IPS-18c (cell line): Measurements from ENCODE around the gene MAB21L4.

Source experiments
- H3K4me3 ChIP-seq: 2 replicates; pipeline ENCODE4 v1.7.0; 2013; ENCODE audit warnings: low read depth, mild to moderate bottlenecking, low read length, moderate library complexity; ENCODE audit not compliant: insufficient read depth
- H3K9me3 ChIP-seq: one replicate; pipeline ENCODE4 v1.6.1; 2013; ENCODE audit warnings: mild to moderate bottlenecking, low read length, moderate library complexity; ENCODE audit not compliant: control insufficient read depth, insufficient read depth

The MAB21L4 gene

DNA sequence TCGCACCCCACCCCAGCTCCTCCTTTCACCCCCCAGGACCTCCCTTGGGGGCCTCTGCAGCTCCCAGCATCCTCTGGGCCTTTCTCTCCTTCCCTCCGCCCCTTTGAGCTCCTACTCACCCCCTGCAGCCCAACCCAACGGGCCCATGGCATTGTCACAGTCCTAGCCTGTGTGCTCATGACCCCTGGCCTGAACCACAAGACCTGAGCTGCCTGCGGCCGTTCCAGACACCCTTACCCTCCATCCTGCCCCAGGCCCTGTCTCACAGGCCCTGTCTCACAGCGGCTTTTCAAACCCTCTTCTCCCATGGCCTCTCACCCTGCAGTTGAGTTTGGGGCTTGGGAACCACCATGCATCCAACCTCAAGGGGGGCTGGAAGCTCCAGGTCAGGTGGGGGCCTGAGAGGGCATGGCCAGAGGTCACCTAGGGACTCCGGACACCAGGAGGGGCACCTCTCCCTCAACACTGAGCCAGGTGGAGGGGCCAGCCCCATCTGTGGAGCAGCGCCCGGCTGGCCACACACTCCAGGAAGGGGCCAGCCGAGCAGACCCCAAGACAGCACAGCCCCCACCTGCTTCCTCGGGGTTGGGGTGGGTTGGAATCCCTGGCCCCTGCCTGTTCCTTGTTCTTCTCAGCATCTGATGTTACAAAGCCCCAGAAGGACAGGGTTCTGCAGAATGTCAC, 6.9 kb downstream of the MAB21L4 start:
- no peak overlapping the region for H3K4me3 ChIP-seq

DNA sequence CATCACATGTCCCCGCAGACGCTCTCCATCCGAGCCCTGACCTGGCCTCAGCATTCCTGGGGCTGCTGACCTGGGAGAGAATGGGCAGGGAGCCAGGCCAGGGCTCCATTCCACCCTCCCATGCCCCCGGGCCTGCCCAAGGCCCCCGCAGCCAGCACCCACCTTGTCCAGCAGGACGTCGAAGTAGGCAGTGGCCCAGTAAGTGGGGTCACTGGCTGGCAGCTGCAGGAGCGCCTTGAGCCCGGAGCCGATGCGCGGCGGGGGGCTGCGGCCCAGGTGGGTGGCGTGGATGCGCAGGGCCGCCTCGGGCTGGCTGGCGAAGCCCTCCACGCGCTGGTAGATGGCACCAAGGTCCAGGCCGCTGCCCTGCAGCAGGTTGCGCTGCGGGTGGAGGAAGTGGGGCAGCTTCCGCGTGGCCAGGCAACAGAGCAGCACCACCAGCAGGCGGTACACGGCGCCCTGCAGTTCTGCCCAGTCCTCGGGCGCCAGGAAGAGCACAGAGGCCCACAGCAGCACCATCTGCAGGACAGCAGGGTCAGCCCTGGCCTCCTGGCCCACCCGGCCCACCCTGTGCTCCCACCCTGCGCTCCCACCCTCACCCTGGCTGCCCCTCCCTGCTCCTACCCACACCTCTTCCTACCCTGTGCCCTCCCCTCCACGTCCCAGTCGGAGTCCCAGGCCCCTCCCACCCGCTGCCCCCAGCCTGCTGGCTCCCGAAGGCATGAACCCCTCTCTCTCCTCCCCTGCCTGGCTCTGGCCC, 7.6 kb downstream of the MAB21L4 start:
- H3K4me3 ChIP-seq, result no peak overlapping the region
- H3K9me3 ChIP-seq, result no peaks in the 10 kb centered on the region

More for the DNA sequence above, 6.9 kb downstream of the MAB21L4 start:
- no peaks in the 10 kb centered on the region for H3K9me3 ChIP-seq

DNA sequence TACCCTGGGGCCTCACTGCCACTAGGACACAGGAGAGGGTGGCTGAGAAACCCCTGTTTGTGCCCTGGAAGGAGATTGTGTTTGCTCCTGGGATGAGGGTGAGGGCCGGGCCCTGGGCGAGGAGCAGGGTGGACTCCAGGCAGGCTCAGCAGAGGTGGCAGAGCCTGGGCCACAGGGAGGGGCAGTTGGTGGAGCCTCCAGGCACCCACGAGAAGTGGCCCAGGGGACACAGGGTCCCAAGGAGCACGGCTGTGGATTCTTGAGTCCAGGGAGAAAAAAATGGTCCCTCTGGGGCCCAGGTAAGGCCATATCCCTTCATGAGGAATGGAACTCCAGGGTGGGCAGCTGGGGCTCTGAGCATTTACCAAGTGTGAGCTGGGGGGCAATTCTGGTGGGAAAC, 8.3 kb downstream of the MAB21L4 start:
- H3K4me3 ChIP-seq, result no peak overlapping the region
- no peaks in the 10 kb centered on the region for H3K9me3 ChIP-seq

DNA sequence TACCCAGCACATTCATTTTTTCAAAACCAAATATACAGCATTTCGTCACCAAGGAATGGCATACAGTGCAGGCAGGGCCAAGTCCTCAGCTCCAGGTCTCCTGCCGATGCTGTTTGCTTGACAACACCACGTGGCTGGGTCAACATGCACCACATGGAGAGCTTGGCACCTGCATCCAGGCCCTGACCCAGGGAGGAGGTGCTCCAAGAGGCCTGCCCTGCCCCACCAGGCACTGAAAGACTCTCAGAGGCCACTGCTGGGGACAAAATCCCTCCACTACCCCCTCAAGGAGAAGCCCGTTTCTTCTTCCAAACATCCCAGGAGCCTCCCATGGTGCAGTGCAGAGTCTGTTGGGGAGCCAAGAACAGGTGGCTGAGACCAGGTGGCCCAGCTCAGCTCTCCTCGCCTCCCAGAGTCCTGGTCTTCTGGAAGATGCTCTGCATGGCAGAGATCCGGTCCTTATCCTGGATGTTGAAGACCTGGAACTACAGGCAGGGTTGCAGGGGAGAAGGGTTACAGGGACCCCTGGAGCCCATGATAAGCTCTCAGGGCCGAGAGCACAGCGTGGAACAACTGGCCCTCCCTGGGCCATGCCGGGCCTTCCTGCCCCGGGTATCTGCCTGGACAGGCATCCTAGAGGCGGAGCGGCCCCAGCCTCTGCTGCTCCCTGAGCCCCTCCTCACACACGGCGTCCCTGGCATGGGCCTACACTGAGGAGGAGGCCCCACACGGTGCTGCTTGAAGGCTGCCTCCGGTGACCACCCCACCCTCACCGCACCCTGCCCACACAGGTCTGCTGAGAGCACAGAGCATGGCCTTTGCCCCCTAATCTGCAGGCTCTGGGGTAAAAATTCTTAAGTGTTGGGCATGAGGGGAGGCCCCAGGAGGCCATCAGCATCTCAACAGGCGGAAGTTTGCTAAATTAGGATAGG, 9.0 kb downstream of the MAB21L4 start:
- H3K9me3 ChIP-seq, result no peaks in the 10 kb centered on the region
- no peak overlapping the region for H3K4me3 ChIP-seq

DNA sequence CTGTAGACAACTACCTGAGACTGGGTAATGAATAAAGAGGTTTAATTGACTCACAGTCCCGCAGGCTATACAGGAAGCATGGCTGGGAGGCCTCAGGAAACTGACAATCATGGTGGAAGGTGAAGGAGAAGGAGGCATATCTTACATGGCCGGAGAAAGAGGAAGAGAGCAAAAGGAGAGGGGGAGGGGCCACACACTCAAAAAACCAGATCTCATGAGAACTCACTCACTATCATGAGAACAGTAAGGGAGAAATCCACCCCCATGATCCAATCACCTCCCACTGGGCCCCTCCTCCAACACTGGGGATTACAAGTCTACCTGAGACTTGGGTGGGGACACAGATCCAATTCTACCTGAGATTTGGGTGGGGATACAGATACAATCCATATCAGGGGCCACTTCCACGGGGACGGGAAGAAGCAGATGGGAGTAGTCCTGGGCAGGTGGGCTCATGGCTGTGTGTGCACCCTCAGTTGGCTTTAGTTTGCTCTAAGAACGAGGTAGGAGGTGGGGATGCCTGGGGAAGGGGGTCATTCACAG, 9.9 kb downstream of the MAB21L4 start:
- no peaks in the 10 kb centered on the region for H3K9me3 ChIP-seq
- H3K4me3 ChIP-seq, result no peak overlapping the region

DNA sequence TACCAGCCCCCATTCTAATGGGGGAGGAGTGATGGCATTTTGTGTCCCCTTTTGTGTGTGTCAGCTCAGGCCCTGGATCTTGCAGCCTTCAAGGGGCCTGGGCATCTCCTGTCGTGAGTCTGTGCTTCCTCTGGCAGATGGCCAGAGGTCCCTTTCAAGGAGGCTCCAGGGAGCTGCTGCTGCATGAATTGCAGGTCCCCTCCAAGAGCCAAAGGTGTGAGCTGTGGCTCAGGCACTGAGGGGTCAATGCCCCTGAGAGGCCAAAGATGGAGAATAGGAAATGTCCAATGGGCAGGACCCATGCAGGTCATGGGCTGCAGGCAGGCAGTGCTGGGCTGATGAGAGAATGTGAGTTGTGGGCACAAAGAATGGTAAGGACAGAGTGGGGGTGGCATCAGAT, 10.4 kb downstream of the MAB21L4 start:
- H3K9me3 ChIP-seq, result no peaks in the 10 kb centered on the region
- H3K4me3 ChIP-seq, result no peak overlapping the region

DNA sequence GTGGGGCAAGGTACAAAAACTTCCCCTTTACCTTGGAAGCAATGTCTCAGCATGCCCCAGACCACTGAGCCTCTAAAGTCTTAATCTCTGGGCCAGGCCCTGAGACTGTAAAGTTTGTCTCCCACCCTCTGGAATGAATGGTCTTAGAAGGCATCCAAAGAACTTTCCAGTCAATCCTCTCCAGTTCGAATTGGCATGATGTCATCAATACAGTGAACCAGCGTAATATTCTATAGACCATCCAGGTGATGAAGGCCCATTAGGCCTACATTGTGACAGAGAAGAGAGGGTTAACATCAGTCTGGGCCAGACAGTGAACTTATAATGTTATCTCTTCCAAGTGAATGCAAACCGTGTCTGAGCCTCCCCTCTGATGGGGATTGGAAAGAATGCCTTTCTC, 11.2 kb downstream of the MAB21L4 start:
- Histone ChIP-seq H3K4me3 (no peak overlapping the region), H3K9me3 (no peaks in the 10 kb centered on the region)

DNA sequence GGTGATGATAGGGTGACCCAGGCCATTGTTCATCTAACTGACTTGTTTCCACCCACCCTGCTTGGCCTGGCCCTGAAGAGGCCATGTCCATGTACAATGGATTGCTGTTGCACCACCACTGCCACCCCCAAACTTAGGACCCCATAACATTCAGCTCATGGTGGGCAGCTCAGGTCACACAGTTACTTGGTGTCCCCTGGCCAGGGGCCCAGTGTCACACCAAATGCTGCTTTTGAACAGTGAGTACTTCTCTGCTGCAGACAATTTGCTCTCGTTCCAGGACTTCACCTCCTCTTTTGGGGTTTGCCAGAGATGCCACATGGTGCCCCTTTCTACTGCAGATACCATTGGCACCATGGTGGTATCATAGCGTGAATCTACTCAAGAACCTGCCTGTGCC, 11.7 kb downstream of the MAB21L4 start:
- no peak overlapping the region for H3K4me3 ChIP-seq
- H3K9me3 ChIP-seq, result no peaks in the 10 kb centered on the region

DNA sequence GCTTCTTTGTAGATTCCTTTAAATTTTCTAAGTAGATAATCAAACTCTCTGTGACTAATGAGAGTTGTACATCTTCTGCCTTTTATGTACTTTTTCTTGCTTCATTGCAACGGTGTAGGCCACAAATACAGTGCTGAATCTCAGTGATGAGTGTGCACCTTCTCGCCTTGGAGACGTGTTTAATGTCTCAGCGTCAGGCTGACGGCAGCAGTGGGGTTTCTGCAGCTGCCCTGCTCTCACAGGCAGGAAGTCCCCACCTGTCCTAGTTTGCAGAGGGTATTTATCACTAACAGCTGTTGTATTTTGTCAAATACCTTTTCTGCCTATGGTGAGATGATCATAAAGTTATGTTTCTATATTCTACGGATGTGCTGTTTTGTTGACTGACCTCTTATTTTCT, 14.0 kb downstream of the MAB21L4 start:
- Histone ChIP-seq H3K4me3 (no peak overlapping the region), H3K9me3 (no peaks in the 10 kb centered on the region)

DNA sequence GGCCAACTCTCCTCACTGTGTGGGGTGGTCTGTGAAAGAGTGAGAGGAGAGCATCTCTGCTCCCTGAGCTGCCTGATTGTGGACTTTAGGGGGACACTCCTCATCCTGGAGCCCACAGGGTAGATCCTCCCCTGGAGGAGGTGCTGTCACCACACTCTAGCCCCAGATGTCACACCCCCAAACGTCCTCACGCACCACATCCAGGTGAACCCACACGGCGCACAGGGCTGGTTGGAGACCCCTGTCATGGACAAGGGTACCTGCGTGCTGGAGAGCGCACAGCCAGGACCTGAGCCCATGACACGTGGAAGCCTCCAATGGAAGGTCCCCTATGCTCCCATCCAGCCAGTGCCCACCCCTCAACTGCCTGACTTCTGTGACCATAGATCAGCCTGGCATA, 16.9 kb downstream of the MAB21L4 start:
- H3K4me3 ChIP-seq, result no peak overlapping the region
- H3K9me3 ChIP-seq, result no peaks in the 10 kb centered on the region

DNA sequence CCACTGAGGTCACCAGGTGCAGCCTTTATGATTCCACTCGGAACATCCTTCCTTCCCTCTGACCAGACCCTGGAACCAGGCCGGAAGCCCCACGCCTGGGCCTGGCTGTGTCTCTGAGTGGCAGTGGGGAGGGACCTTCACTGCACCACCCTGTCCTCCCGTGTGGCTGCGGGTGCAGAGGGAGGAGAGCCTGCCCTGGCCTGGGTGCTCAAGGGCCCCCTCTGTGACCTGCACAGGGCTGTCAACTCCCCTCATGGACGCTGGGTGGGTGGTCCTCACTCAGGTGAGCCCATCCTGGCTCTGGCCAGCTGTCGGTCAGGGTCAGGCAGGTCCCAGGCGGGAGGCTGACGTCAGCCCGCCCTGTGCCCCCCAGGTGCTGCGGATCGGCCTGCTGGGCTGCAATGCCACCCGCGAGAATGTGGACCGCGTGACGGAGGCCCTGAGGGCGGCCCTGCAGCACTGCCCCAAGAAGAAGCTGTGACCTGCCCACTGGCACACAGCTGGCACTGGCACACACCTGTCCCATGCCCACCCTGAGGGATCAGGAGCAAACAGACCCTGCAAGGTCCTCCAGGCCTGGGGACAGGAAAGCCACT, 17.5 kb downstream of the MAB21L4 start:
- no peak overlapping the region for H3K4me3 ChIP-seq
- no peaks in the 10 kb centered on the region for H3K9me3 ChIP-seq

DNA sequence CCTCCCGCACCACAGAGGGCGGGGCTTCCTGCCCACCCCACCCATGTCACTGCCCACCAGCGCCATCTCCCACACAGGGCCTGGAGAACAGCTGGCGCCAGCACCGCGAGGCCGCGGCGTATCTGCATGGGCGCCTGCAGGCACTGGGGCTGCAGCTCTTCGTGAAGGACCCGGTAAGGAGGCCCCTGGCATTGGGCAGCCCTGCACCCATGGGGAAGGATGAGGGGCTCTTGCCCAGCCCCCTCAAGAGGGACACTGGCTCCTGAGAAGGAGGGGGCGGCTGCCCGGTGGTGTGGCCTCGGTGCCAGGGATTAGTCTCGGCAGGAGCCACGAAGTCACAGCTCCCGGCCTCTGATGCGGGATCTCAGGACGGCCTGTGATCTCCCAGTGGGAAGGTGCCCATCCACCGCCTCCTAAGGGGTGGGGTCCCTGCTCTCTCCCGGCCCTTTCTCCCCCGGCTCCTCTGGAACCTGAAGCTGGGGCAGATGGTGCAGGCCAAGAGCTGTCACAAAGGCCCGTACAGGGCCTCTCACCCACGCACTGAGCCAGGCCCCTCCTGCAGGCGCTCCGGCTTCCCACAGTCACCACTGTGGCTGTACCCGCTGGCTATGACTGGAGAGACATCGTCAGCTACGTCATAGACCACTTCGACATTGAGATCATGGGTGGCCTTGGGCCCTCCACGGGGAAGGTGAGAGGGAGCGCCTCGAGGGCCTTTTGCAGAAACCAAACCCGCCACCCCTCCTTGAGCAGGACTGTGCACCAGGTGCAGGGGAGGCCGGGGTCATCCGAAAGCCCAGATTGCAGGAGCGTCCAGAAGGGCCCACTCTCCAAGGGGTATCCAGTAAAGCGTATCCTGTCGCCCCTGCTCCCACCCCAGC, 18.3 kb downstream of the MAB21L4 start:
- H3K9me3 ChIP-seq, result no peaks in the 10 kb centered on the region
- H3K4me3 ChIP-seq, result no peak overlapping the region

DNA sequence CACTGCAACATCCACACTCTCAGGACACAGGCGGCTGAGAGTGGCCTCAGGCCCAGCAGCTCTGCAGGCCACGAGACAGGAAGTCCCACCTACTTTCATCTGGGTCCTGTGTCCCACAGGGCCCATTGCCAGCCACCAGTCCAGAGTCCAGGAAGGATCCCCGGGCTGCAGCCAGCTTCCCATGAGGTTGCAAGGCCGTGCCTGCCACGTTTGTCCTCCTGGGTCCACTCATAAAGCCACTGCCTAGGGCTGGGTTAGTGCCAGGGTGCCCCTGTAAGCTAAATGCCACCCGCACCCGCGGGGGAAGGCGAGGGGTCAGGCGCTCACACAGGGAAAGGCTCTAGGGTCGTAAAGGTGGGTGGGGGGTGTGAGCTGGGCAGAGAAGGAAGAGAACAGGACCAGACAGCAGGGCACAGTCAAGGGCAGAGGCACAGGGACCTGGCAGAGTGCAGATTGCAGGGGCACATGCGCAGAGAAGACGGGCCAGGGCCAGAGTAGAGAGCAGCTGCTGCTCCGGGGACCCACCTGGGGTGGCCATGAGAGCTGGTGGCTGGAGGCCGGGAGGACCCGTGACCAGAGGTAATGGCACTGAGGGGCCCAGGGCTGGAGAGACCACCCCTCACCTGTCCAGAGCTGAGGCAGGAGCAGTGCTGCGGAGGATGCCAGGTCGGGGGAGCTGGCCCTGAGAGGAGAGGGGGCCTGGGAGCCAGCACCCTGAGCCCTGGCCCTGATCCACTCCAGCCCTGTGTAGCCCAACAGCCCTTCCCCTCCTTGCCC, 19.3 kb downstream of the MAB21L4 start:
- Histone ChIP-seq H3K9me3 (no peaks in the 10 kb centered on the region), H3K4me3 (no peak overlapping the region)

DNA sequence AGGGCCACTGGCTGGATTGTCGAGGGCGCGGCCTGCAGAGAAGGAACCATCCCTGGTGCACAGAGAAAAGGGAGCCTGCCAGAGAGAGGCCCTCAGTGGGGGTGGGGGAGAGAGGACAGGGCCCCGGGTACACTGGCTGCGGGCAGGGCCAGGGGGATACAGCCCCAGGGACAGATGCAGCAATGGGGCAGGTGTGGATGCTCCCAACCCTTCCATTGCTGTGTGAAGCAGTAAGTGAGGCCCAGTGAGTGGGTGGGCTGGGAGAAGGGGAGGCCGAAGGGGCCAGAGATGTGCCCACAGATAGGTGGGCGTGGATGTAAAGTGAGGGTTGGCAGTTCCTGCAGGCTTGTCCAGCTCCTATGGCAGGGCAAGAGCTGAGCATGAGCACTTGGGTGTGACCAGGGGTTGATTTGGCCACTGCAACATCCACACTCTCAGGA, 19.9 kb downstream of the MAB21L4 start:
- Histone ChIP-seq H3K4me3 (no peak overlapping the region), H3K9me3 (no peaks in the 10 kb centered on the region)

DNA sequence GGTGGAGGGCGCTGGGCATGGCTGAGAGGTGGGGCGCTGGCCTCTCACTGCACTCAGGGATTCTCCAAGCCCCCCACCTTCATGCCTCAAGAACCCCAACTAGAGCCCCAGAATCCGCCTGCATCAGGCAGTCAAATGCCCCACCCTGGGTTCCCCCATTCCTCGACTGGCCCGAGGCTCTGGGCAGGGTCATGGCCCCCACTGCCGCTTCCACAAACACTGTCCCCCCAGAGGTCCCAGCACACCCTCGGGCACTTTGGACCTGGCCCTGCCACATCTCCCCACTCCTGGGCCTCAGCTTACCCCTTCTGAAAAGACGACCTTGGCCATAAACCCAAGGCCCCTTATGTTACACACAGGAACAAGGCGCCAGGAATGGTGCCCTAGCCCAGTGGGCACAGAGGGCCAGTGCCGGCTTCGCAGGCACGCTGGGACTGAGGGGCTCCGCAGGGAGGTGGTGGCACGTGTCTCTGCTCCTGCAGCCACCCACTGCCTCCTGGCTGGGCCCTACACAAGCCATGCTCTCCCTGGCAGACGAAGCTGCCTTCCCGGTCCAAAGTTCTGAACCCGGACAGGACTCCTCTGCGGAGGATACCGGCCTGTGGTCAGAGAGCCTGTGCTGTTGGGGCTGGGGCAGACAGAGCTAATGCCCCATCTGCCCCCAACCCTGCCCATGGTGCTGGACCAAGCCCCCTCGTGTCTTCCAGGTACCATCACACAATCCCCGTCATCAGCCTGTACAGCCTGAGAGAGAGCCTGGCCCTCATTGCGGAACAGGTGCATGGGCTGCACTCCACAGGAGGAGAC, 20.5 kb downstream of the MAB21L4 start:
- no peaks in the 10 kb centered on the region for H3K9me3 ChIP-seq
- no peak overlapping the region for H3K4me3 ChIP-seq
